GM23338 (cell line): ENCODE data around the gene FRK. TPM values are rescaled to one million over a fixed set of nuclear protein-coding genes. Genes with fewer than 3 reads are reported as not detected.

ENCODE experiments used
- ATAC-seq: fragments of 200-7000 bp; cut with Tn5 transposase; 3 replicates; pipeline ENCODE4 v1.9.1; 2020
- DNase-seq: peaks from one replicate; pipeline ENCODE4 v3.0.0-alpha.2; 2015; ENCODE audit warnings: low spot score
- H2AFZ ChIP-seq: fragments of 200-600 bp; sonication (generic); 2 replicates; pipeline ENCODE4 v1.8.0; 2016; ENCODE audit warnings: antibody characterized with exemption, mild to moderate bottlenecking, moderate library complexity
- H3F3A ChIP-seq: fragments of 200-600 bp; sonication (generic); replicated peaks from 2 replicates; pipeline ENCODE4 v1.8.0; 2017; ENCODE audit warnings: antibody characterized with exemption, mixed run types, low read depth
- H3K27ac ChIP-seq: fragments of 200-600 bp; sonication (generic); 2 replicates; pipeline ENCODE4 v1.6.1; 2016; ENCODE audit warnings: low read depth
- H3K27me3 ChIP-seq: fragments of 200-600 bp; sonication (generic); 2 replicates; pipeline ENCODE4 v1.8.0; 2016; ENCODE audit warnings: mild to moderate bottlenecking, mixed run types, moderate library complexity; ENCODE audit not compliant: insufficient read depth
- H3K36me3 ChIP-seq: fragments of 200-600 bp; sonication (generic); 2 replicates; pipeline ENCODE4 v1.8.0; 2016; ENCODE audit warnings: mild to moderate bottlenecking; ENCODE audit not compliant: insufficient read depth
- H3K4me1 ChIP-seq: fragments of 200-600 bp; sonication (generic); 2 replicates; pipeline ENCODE4 v1.8.0; 2016; ENCODE audit warnings: mild to moderate bottlenecking, moderate library complexity; ENCODE audit not compliant: insufficient read depth
- H3K4me2 ChIP-seq: fragments of 200-600 bp; sonication (generic); 2 replicates; pipeline ENCODE4 v1.7.1; 2017; ENCODE audit warnings: mixed run types
- H3K4me3 ChIP-seq: fragments of 200-600 bp; sonication (generic); 2 replicates; pipeline ENCODE4 v1.6.1; 2016; ENCODE audit warnings: mixed run types
- H3K79me2 ChIP-seq: fragments of 200-600 bp; sonication (generic); replicated peaks from 2 replicates; pipeline ENCODE4 v1.8.0; 2017; ENCODE audit warnings: mild to moderate bottlenecking; ENCODE audit not compliant: insufficient read depth
- H3K9me2 ChIP-seq: fragments of 200-600 bp; sonication (generic); 2 replicates; pipeline ENCODE4 v1.8.0; 2017; ENCODE audit not compliant: insufficient read depth
- H4K20me1 ChIP-seq: fragments of 200-600 bp; sonication (generic); replicated peaks from 2 replicates; pipeline ENCODE4 v1.8.0; 2017; ENCODE audit warnings: mild to moderate bottlenecking; ENCODE audit not compliant: insufficient read depth
- H3K27ac Mint-ChIP-seq: 2 replicates; pipeline ENCODE4 v1.8.0; 2020; ENCODE audit warnings: inconsistent platforms, mild to moderate bottlenecking, moderate library complexity, mixed read lengths
- H3K27me3 Mint-ChIP-seq: 3 replicates; pipeline ENCODE4 v1.8.0; 2022; ENCODE audit warnings: low read depth, mild to moderate bottlenecking, moderate library complexity, mixed read lengths, inconsistent platforms; ENCODE audit not compliant: insufficient read depth, poor library complexity
- H3K36me3 Mint-ChIP-seq: 3 replicates; pipeline ENCODE4 v1.8.0; 2021; ENCODE audit warnings: low read depth, mild to moderate bottlenecking, inconsistent platforms, moderate library complexity, mixed read lengths
- H3K4me1 Mint-ChIP-seq: 3 replicates; pipeline ENCODE4 v1.8.0; 2020; ENCODE audit warnings: mild to moderate bottlenecking, inconsistent platforms, mixed read lengths
- H3K4me3 Mint-ChIP-seq: 3 replicates; pipeline ENCODE4 v1.8.0; 2021; ENCODE audit warnings: moderate library complexity, mild to moderate bottlenecking, inconsistent platforms, mixed read lengths
- H3K9me3 Mint-ChIP-seq: 3 replicates; pipeline ENCODE4 v1.8.0; 2020; ENCODE audit warnings: moderate library complexity, mild to moderate bottlenecking, inconsistent platforms, mixed read lengths
- CREB1 ChIP-seq: fragments of 250-450 bp; sonication (Bioruptor Pico); IDR thresholded peaks from 2 replicates; pipeline ENCODE4 v1.5.0; 2020; ENCODE audit warnings: low read depth, mild to moderate bottlenecking, moderate library complexity
- ETS1 ChIP-seq: IDR thresholded peaks from 2 replicates; pipeline ENCODE4 v1.6.1; 2016; ENCODE audit warnings: antibody characterized with exemption
- JUNB ChIP-seq: IDR thresholded peaks from one replicate; pipeline ENCODE4 v1.6.1; 2016; ENCODE audit warnings: antibody characterized with exemption; ENCODE audit not compliant: unreplicated experiment
- NANOG ChIP-seq: IDR thresholded peaks from 2 replicates; pipeline ENCODE4 v1.6.1; 2016; ENCODE audit warnings: antibody characterized with exemption, borderline replicate concordance
- POLR2AphosphoS5 ChIP-seq: IDR thresholded peaks from 2 replicates; pipeline ENCODE4 v1.6.1; 2016; ENCODE audit warnings: antibody characterized with exemption, low read depth
- STAT1 ChIP-seq: IDR thresholded peaks from one replicate; pipeline ENCODE4 v1.6.1; 2016; ENCODE audit warnings: antibody characterized with exemption; ENCODE audit not compliant: unreplicated experiment
- ZNF114 ChIP-seq: fragments of 250-450 bp; sonication (Bioruptor Pico); IDR thresholded peaks from 2 replicates; pipeline ENCODE4 v1.5.0; 2020; ENCODE audit warnings: mild to moderate bottlenecking, moderate library complexity
- ZNF331 ChIP-seq: fragments of 250-450 bp; sonication (Bioruptor Pico); IDR thresholded peaks from 2 replicates; pipeline ENCODE4 v1.5.0; 2020; ENCODE audit warnings: low read depth, mild to moderate bottlenecking, moderate library complexity
- polyA plus RNA-seq: library from polyadenylated mRNA; unstranded; fragments of >200 nt; fragmentation: Nextera tagmentation; extraction: Ambion mirVana; gene quantifications from 2 replicates; pipeline ENCODE4 v1.2.1, GENCODE V29; 2016
- total RNA-seq: library from RNA; depleted of rRNA; stranded (reverse); fragments of >200 nt; shearing (Covaris generic); gene quantifications from 2 replicates; pipeline ENCODE4 v1.2.3, GENCODE V29; 2014
- TF ChIP-seq, protein P1 (sequence below): fragments of 250-450 bp; sonication (Bioruptor Pico); IDR thresholded peaks from 2 replicates; pipeline ENCODE4 v1.5.0; 2020; ENCODE audit warnings: mild to moderate bottlenecking, moderate library complexity

The FRK gene
- total and polyA plus RNA-seq, 2 experiments from 2014 or later: 0.06 to 0.24 TPM

DNA sequence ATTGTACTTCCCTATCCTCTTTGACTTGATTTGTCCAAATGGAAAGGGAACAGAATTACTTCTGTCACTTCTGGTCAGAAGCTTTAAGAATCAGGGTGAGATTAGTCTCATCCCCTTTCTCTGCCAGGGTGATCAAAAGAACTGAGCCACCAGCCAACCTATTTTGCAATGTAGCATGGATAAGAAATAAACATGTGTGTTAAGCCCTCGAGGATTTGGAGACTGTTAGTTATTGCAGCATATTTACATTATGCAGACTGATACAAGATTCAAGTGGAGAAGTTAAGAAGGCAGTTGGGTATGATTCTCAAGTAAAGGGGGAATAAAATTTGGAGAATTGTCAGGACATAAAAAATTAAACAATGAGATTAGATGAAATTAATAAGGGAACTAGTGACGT, 106.0 kb downstream of the FRK start (continued):
- TF ChIP-seq, protein P1, sequence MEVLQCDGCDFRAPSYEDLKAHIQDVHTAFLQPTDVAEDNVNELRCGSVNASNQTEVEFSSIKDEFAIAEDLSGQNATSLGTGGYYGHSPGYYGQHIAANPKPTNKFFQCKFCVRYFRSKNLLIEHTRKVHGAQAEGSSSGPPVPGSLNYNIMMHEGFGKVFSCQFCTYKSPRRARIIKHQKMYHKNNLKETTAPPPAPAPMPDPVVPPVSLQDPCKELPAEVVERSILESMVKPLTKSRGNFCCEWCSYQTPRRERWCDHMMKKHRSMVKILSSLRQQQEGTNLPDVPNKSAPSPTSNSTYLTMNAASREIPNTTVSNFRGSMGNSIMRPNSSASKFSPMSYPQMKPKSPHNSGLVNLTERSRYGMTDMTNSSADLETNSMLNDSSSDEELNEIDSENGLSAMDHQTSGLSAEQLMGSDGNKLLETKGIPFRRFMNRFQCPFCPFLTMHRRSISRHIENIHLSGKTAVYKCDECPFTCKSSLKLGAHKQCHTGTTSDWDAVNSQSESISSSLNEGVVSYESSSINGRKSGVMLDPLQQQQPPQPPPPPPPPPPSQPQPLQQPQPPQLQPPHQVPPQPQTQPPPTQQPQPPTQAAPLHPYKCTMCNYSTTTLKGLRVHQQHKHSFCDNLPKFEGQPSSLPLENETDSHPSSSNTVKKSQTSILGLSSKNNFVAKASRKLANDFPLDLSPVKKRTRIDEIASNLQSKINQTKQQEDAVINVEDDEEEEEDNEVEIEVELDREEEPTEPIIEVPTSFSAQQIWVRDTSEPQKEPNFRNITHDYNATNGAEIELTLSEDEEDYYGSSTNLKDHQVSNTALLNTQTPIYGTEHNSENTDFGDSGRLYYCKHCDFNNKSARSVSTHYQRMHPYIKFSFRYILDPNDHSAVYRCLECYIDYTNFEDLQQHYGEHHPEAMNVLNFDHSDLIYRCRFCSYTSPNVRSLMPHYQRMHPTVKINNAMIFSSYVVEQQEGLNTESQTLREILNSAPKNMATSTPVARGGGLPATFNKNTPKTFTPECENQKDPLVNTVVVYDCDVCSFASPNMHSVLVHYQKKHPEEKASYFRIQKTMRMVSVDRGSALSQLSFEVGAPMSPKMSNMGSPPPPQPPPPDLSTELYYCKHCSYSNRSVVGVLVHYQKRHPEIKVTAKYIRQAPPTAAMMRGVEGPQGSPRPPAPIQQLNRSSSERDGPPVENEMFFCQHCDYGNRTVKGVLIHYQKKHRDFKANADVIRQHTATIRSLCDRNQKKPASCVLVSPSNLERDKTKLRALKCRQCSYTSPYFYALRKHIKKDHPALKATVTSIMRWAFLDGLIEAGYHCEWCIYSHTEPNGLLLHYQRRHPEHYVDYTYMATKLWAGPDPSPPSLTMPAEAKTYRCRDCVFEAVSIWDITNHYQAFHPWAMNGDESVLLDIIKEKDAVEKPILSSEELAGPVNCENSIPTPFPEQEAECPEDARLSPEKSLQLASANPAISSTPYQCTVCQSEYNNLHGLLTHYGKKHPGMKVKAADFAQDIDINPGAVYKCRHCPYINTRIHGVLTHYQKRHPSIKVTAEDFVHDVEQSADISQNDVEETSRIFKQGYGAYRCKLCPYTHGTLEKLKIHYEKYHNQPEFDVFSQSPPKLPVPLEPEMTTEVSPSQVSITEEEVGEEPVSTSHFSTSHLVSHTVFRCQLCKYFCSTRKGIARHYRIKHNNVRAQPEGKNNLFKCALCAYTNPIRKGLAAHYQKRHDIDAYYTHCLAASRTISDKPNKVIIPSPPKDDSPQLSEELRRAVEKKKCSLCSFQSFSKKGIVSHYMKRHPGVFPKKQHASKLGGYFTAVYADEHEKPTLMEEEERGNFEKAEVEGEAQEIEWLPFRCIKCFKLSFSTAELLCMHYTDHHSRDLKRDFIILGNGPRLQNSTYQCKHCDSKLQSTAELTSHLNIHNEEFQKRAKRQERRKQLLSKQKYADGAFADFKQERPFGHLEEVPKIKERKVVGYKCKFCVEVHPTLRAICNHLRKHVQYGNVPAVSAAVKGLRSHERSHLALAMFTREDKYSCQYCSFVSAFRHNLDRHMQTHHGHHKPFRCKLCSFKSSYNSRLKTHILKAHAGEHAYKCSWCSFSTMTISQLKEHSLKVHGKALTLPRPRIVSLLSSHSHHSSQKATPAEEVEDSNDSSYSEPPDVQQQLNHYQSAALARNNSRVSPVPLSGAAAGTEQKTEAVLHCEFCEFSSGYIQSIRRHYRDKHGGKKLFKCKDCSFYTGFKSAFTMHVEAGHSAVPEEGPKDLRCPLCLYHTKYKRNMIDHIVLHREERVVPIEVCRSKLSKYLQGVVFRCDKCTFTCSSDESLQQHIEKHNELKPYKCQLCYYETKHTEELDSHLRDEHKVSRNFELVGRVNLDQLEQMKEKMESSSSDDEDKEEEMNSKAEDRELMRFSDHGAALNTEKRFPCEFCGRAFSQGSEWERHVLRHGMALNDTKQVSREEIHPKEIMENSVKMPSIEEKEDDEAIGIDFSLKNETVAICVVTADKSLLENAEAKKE (CRISPR knock-in tag): no peak
- TF ChIP-seq POLR2AphosphoS5: no peak
- no peak for TF ChIP-seq JUNB
- TF ChIP-seq ETS1: no peak
- TF ChIP-seq NANOG: no peak
- no peak for TF ChIP-seq ZNF114 (CRISPR knock-in tag)
- TF ChIP-seq STAT1: no peak

- Mint-ChIP-seq H3K27me3 (no peaks in the 10 kb centered on the region), H3K27ac (no peak overlapping the region), H3K4me1 (no peaks in the 10 kb centered on the region), H3K4me3 (no peak overlapping the region), H3K9me3 (peaks cover 7% of the 10 kb centered on the region), H3K36me3 (no peaks in the 10 kb centered on the region)
- no peaks in the 10 kb centered on the region for H3K27me3 ChIP-seq
- H4K20me1 ChIP-seq: no peaks in the 10 kb centered on the region
- no peak for ATAC-seq
- no peak overlapping the region for H3K4me2 ChIP-seq
- TF ChIP-seq CREB1 (no peak), POLR2AphosphoS5 (no peak), ZNF331 (no peak)
- TF ChIP-seq, protein P1 (CRISPR knock-in tag): no peak
- no peaks in the 10 kb centered on the region for H3K36me3 ChIP-seq
- no peak overlapping the region for H3K4me3 ChIP-seq
- H3F3A ChIP-seq: no peaks in the 10 kb centered on the region
- H3K79me2 ChIP-seq: no peaks in the 10 kb centered on the region
- no peak overlapping the region for H2AFZ ChIP-seq
- H3K4me1 ChIP-seq: no peaks in the 10 kb centered on the region
- H3K9me2 ChIP-seq: no peaks in the 10 kb centered on the region
- no peak overlapping the region for H3K27ac ChIP-seq
- no peak for DNase-seq
Measured at GRCh38 chr6:115948751-115949150, 111.9 kb downstream of the FRK start.
